ENCODE measurements around the gene ARID1A. TPM values are rescaled to one million over a fixed set of nuclear protein-coding genes. Genes with fewer than 3 reads are reported as not detected.
A peak's percentile ranks its signal among the peaks of the same experiment; 100 is the strongest.

The ARID1A gene
- total RNA-seq, 4 donors from 2014 or later: 49.6 to 90.0 (median 54.3) TPM

DNA sequence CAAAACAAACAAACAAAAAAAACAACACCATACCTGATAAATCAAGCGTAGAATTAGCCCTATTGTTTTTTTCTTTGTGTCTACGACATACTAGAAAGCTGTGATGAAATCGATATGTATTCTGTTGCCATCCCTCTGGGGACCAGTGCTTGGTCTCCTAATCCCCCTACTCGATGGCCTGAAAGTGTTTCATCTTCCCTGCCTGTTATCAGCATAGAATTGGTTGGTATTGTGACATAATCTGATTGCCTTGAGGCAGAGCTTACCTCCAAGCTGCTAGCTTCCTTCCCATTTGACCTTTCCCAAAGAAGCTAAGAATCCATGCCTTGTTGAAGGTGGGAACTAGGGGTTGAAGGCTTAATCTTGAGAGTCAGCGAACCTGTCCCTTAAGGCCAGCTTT lies 51.2 kb downstream of the ARID1A start:
- Histone ChIP-seq H3K36me3 (peaks cover 0 to 45% (median 11%) of the 10 kb centered on the region in 3 donors), H3K27me3 (no peaks in the 10 kb centered on the region), H3K4me1 (peaks cover 0 to 96% (median 43%) of the 10 kb centered on the region in 4 donors), H3K4me3 (no peak overlapping the region), H3K27ac (peak overlapping the region in 3 of 4 donors; percentile 17 to 73 (median 55)), H3K9me3 (no peaks in the 10 kb centered on the region)
- 92% methylated on average over 5 of the region's 5 CpGs for WGBS, 2 donors
- TF ChIP-seq, protein P1, sequence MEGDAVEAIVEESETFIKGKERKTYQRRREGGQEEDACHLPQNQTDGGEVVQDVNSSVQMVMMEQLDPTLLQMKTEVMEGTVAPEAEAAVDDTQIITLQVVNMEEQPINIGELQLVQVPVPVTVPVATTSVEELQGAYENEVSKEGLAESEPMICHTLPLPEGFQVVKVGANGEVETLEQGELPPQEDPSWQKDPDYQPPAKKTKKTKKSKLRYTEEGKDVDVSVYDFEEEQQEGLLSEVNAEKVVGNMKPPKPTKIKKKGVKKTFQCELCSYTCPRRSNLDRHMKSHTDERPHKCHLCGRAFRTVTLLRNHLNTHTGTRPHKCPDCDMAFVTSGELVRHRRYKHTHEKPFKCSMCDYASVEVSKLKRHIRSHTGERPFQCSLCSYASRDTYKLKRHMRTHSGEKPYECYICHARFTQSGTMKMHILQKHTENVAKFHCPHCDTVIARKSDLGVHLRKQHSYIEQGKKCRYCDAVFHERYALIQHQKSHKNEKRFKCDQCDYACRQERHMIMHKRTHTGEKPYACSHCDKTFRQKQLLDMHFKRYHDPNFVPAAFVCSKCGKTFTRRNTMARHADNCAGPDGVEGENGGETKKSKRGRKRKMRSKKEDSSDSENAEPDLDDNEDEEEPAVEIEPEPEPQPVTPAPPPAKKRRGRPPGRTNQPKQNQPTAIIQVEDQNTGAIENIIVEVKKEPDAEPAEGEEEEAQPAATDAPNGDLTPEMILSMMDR (IDR thresholded peaks at IDR 0.05): no peak
- no peak for TF ChIP-seq EP300 (IDR thresholded peaks at IDR 0.05)
- no peak for TF ChIP-seq POLR2A (IDR thresholded peaks at IDR 0.05)
- DNase-seq (ENCODE audit: low spot score in 2 of 2): no peak

- no peaks in the 10 kb centered on the region for H3K27me3 ChIP-seq
- DNase-seq (ENCODE audit: low spot score in 2 of 2): no peak
- H3K9me3 ChIP-seq: no peaks in the 10 kb centered on the region
- peak overlapping the region; percentile 0 to 73 (median 56) for H3K27ac ChIP-seq
- WGBS, 2 donors: 91 to 92% methylated on average over 1 of the region's 1 CpG
- no peak for TF ChIP-seq EP300 (IDR thresholded peaks at IDR 0.05)
- TF ChIP-seq, protein P1 (IDR thresholded peaks at IDR 0.05): no peak
- peaks cover 0 to 43% (median 11%) of the 10 kb centered on the region in 3 donors for H3K36me3 ChIP-seq
- H3K4me3 ChIP-seq: no peak overlapping the region
- peaks cover 0 to 96% (median 39%) of the 10 kb centered on the region in 4 donors for H3K4me1 ChIP-seq
These were observed 52.5 kb downstream of the ARID1A start for GRCh38 chr1:26748351-26748750.

DNA sequence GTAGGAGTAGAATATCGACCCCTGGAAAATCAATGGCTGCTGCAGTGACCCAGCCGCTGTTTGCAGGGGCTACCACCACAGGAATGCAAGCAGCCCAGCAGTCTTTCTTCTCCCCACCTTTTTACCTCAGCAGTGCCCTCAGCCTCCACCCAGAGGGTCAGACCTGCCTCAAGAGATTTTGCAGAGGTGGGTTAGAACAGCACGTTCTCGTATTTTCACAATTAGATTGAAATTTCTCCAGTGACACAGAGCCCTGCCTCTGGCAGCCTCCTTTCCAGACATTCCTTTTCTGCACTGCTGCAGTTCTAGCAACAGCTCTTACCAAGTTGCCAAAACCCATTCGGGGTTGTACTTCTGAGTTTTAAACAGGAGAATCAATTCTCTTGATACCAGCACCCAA lies 53.6 kb downstream of the ARID1A start:
- TF ChIP-seq EP300 (IDR thresholded peaks at IDR 0.05): peak; percentile 33 to 73
- TF ChIP-seq POLR2A (IDR thresholded peaks at IDR 0.05): no peak
- no peaks in the 10 kb centered on the region for H3K27me3 ChIP-seq
- H3K36me3 ChIP-seq: peaks cover 0 to 52% (median 11%) of the 10 kb centered on the region in 3 donors
- no peaks in the 10 kb centered on the region for H3K9me3 ChIP-seq
- 52 to 73% methylated on average over 5 of the region's 5 CpGs for WGBS, 2 donors
- no peak overlapping the region for H3K4me3 ChIP-seq
- no peak for DNase-seq (ENCODE audit: low spot score in 2 of 2)
- H3K4me1 ChIP-seq: peaks cover 0 to 98% (median 37%) of the 10 kb centered on the region in 4 donors
- peak overlapping the region in 3 of 4 donors; percentile 10 to 74 (median 73) for H3K27ac ChIP-seq

DNA sequence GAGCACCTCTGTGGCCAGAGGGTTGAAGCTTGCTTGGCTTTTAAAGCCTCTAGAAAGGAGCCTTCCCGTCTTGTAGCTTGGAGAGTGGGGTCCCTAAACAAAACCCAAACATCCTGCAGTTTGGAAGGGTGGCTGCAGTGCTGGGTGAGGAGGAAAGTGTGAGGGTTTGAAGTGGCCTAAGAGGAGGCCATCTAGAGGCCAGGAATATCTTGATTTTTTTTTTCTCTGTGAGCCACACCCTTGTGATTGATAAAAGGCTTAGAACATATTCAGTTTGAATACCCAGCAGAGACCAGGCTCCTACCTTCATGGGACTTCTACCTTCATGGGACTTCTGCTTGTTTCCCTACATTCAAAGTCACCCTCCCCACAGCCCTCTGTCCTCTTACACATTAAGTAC lies 54.6 kb downstream of the ARID1A start:
- 80 to 83% methylated on average over 1 of the region's 1 CpG for WGBS, 2 donors
- no peak for DNase-seq (ENCODE audit: low spot score in 2 of 2)
- Histone ChIP-seq H3K4me3 (no peak overlapping the region), H3K4me1 (peaks cover 0 to 92% (median 33%) of the 10 kb centered on the region in 4 donors), H3K27ac (peak overlapping the region; percentile 10 to 74 (median 42)), H3K36me3 (peaks cover 0 to 49% (median 9%) of the 10 kb centered on the region in 3 donors), H3K27me3 (no peaks in the 10 kb centered on the region), H3K9me3 (no peaks in the 10 kb centered on the region)
- TF ChIP-seq EP300 (IDR thresholded peaks at IDR 0.05) (no peak), POLR2A (IDR thresholded peaks at IDR 0.05) (no peak)
- TF ChIP-seq, protein P1 (IDR thresholded peaks at IDR 0.05): no peak

DNA sequence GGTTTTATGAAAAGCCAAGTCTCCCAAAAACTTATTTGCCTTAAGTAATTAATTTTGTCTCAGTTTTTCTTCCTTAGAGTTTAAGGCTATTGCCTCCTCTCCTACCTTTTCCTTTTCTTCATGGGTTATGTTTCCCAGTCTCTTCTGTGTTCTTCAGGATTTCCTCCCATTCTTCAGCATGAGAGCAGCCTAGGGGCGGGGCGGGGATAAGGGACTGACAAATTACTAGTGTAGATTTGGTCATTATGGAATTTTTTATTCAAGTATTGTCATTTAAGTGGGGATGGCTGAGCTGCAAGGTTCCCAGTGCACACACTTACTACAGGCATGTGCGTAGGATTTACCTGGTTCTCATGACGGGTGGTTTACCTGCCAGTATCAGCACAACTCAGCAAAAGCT lies 56.7 kb downstream of the ARID1A start:
- H3K36me3 ChIP-seq: peaks cover 0 to 41% (median 4%) of the 10 kb centered on the region in 3 donors
- peaks cover 0 to 72% (median 21%) of the 10 kb centered on the region in 4 donors for H3K4me1 ChIP-seq
- no peak for DNase-seq (ENCODE audit: low spot score in 2 of 2)
- no peaks in the 10 kb centered on the region for H3K9me3 ChIP-seq
- H3K27me3 ChIP-seq: no peaks in the 10 kb centered on the region
- WGBS, 2 donors: 90 to 92% methylated on average over 4 of the region's 4 CpGs
- H3K27ac ChIP-seq: peak overlapping the region in 2 of 4 donors; percentile 63 to 73
- no peak overlapping the region for H3K4me3 ChIP-seq
- no peak for TF ChIP-seq EP300 (IDR thresholded peaks at IDR 0.05)
- TF ChIP-seq, protein P1 (IDR thresholded peaks at IDR 0.05): no peak
- TF ChIP-seq POLR2A (IDR thresholded peaks at IDR 0.05): no peak
